Measurements from ENCODE around the gene ATAD3C. TPM values are rescaled to one million over a fixed set of nuclear protein-coding genes. Genes with fewer than 3 reads are reported as not detected.

The ATAD3C gene
- total RNA-seq, 1 donor from 2014 or later = 1.8 TPM

GRCh38 chr1:1437904-1438376 lies 11.5 kb upstream of the ATAD3C start:
- H3K4me3 ChIP-seq (ENCODE audit: insufficient read depth, low read depth, low read length) = no peak overlapping the region
- DNase-seq (ENCODE audit: low read depth) (no peak), FAIRE-seq (no peak)
- no peaks in the 10 kb centered on the region for H3K79me2 ChIP-seq (ENCODE audit: insufficient read depth, low read length)
- no peak overlapping the region for H3K27ac ChIP-seq (ENCODE audit: low read depth, low read length)
- peaks cover 6% of the 10 kb centered on the region for H4K20me1 ChIP-seq (ENCODE audit: insufficient read depth, low read length)
- no peaks in the 10 kb centered on the region for H3K27me3 ChIP-seq (ENCODE audit: insufficient read depth, low read length)
- Mint-ChIP-seq H3K27ac (ENCODE audit: unreplicated experiment) (no peak overlapping the region), H3K4me1 (ENCODE audit: low read depth, unreplicated experiment) (peaks cover 7% of the 10 kb centered on the region), H3K9me3 (ENCODE audit: unreplicated experiment) (no peaks in the 10 kb centered on the region), H3K36me3 (ENCODE audit: low read depth, unreplicated experiment) (no peaks in the 10 kb centered on the region), H3K27me3 (ENCODE audit: low read depth, unreplicated experiment) (no peaks in the 10 kb centered on the region), H3K4me3 (ENCODE audit: unreplicated experiment) (no peak overlapping the region)
- no peaks in the 10 kb centered on the region for H3K36me3 ChIP-seq (ENCODE audit: insufficient read depth, low read length)
- TF ChIP-seq CTCF (IDR thresholded peaks at IDR 0.05; ENCODE audit: insufficient read depth, low read depth, low read length) (no peak), EZH2 (IDR thresholded peaks at IDR 0.05; ENCODE audit: insufficient read depth, low read length) (no peak)
- H3K4me2 ChIP-seq (ENCODE audit: low read length) = no peak overlapping the region
- H3K9ac ChIP-seq (ENCODE audit: low read length) = no peak overlapping the region
- no peak overlapping the region for H2AFZ ChIP-seq (ENCODE audit: low read depth, low read length)
- H3K4me1 ChIP-seq (ENCODE audit: insufficient read depth, low read length) = peaks cover 28% of the 10 kb centered on the region
- no peaks in the 10 kb centered on the region for H3K9me3 ChIP-seq (ENCODE audit: insufficient read depth, low read depth, low read length)

- Histone ChIP-seq H2AFZ (ENCODE audit: low read depth, low read length) (no peak overlapping the region), H3K4me1 (ENCODE audit: insufficient read depth, low read length) (peaks cover 22% of the 10 kb centered on the region), H3K27ac (ENCODE audit: low read depth, low read length) (no peak overlapping the region), H3K79me2 (ENCODE audit: insufficient read depth, low read length) (no peaks in the 10 kb centered on the region), H4K20me1 (ENCODE audit: insufficient read depth, low read length) (peaks cover 6% of the 10 kb centered on the region), H3K9ac (ENCODE audit: low read length) (no peak overlapping the region), H3K36me3 (ENCODE audit: insufficient read depth, low read length) (no peaks in the 10 kb centered on the region), H3K4me3 (ENCODE audit: insufficient read depth, low read depth, low read length) (no peak overlapping the region), H3K4me2 (ENCODE audit: low read length) (no peak overlapping the region), H3K9me3 (ENCODE audit: insufficient read depth, low read depth, low read length) (no peaks in the 10 kb centered on the region), H3K27me3 (ENCODE audit: insufficient read depth, low read length) (no peaks in the 10 kb centered on the region)
- H3K36me3 Mint-ChIP-seq (ENCODE audit: low read depth, unreplicated experiment) = no peaks in the 10 kb centered on the region
- H3K27me3 Mint-ChIP-seq (ENCODE audit: low read depth, unreplicated experiment) = no peaks in the 10 kb centered on the region
- TF ChIP-seq CTCF (IDR thresholded peaks at IDR 0.05; ENCODE audit: insufficient read depth, low read depth, low read length) (no peak), EZH2 (IDR thresholded peaks at IDR 0.05; ENCODE audit: insufficient read depth, low read length) (no peak)
- no peak overlapping the region for H3K4me3 Mint-ChIP-seq (ENCODE audit: unreplicated experiment)
- DNase-seq (ENCODE audit: low read depth) (no peak), FAIRE-seq (no peak)
- peaks cover 7% of the 10 kb centered on the region for H3K4me1 Mint-ChIP-seq (ENCODE audit: low read depth, unreplicated experiment)
- H3K9me3 Mint-ChIP-seq (ENCODE audit: unreplicated experiment) = no peaks in the 10 kb centered on the region
- H3K27ac Mint-ChIP-seq (ENCODE audit: unreplicated experiment) = no peak overlapping the region
Observed at GRCh38 chr1:1438531-1439381, 10.7 kb upstream of the ATAD3C start.
